ENCODE data around the gene INPP5D.
A peak's percentile ranks its signal among the peaks of the same experiment; 100 is the strongest.
"Not testable (repeated sequence)": the region's sequence is repeated elsewhere in the genome, so short reads cannot be mapped to it uniquely, and the experiment has no call there.

INPP5D gene

GRCh38 chr2:233093721-233094120 is 33.6 kb downstream of the INPP5D start:
- DNase-seq (ENCODE audit: low spot score) = no peak

- DNase-seq (ENCODE audit: low spot score) = no peak
These were observed 34.5 kb downstream of the INPP5D start for GRCh38 chr2:233094614-233095013.

GRCh38 chr2:233096006-233096405 is 35.9 kb downstream of the INPP5D start:
- DNase-seq (ENCODE audit: low spot score) = no peak

- DNase-seq (ENCODE audit: low spot score) = no peak
These were observed 38.5 kb downstream of the INPP5D start for GRCh38 chr2:233098618-233099017.

- not testable (repeated sequence) for DNase-seq (ENCODE audit: low spot score)
These were observed 39.7 kb downstream of the INPP5D start for GRCh38 chr2:233099820-233100191.

- DNase-seq (ENCODE audit: low spot score) = peak; percentile 26
These were observed 40.3 kb downstream of the INPP5D start for GRCh38 chr2:233100192-233100998.

GRCh38 chr2:233101141-233101540 is 41.0 kb downstream of the INPP5D start:
- DNase-seq (ENCODE audit: low spot score) = no peak

- no peak for DNase-seq (ENCODE audit: low spot score)
These were observed 41.7 kb downstream of the INPP5D start for GRCh38 chr2:233101816-233102215.

GRCh38 chr2:233105156-233105895 is 45.2 kb downstream of the INPP5D start:
- DNase-seq (ENCODE audit: low spot score) = no peak

- DNase-seq (ENCODE audit: low spot score) = no peak
These were observed 45.8 kb downstream of the INPP5D start for GRCh38 chr2:233105930-233106329.

- DNase-seq (ENCODE audit: low spot score) = no peak
These were observed 46.9 kb downstream of the INPP5D start for GRCh38 chr2:233107011-233107410.

- no peak for DNase-seq (ENCODE audit: low spot score)
These were observed 47.7 kb downstream of the INPP5D start for GRCh38 chr2:233107831-233108300.

- no peak for DNase-seq (ENCODE audit: low spot score)
These were observed 48.7 kb downstream of the INPP5D start for GRCh38 chr2:233108611-233109490.

- DNase-seq (ENCODE audit: low spot score) = no peak
These were observed 51.3 kb downstream of the INPP5D start for GRCh38 chr2:233111427-233111826.

- no peak for DNase-seq (ENCODE audit: low spot score)
These were observed 52.2 kb downstream of the INPP5D start for GRCh38 chr2:233112329-233112728.

- no peak for DNase-seq (ENCODE audit: low spot score)
These were observed 52.8 kb downstream of the INPP5D start for GRCh38 chr2:233112776-233113452.

GRCh38 chr2:233114421-233114861 is 54.3 kb downstream of the INPP5D start:
- no peak for DNase-seq (ENCODE audit: low spot score)

GRCh38 chr2:233115121-233115520 is 55.0 kb downstream of the INPP5D start:
- DNase-seq (ENCODE audit: low spot score) = no peak

- DNase-seq (ENCODE audit: low spot score) = no peak
These were observed 55.6 kb downstream of the INPP5D start for GRCh38 chr2:233115741-233116140.

- DNase-seq (ENCODE audit: low spot score) = no peak
These were observed 56.8 kb downstream of the INPP5D start for GRCh38 chr2:233116946-233117345.

- no peak for DNase-seq (ENCODE audit: low spot score)
These were observed 57.2 kb downstream of the INPP5D start for GRCh38 chr2:233117351-233117750.
